Lung (tissue), 12 donors: Measurements from ENCODE around the gene PRDM16. TPM values are rescaled to one million over a fixed set of nuclear protein-coding genes. Genes with fewer than 3 reads are reported as not detected.

Experiments
- ATAC-seq: fragments of 200-7000 bp; cut with Tn5 transposase; one replicate; pipeline ENCODE4 v1.9.1; 2020; ENCODE audit warnings: moderate number of reproducible peaks; ENCODE audit not compliant: insufficient read depth, low FRiP score
- DNase-seq, 3 donors: peaks; one replicate each; pipeline ENCODE4 v3.0.0-alpha.2; 2013 to 2017
- H3K27ac ChIP-seq, 2 donors: one replicate each; pipeline ENCODE4 v1.5.1; 2013; ENCODE audit warnings: mild to moderate bottlenecking in 2 of 2, moderate library complexity in 2 of 2, control low read depth in 1 of 2, inconsistent platforms in 1 of 2, low read depth in 1 of 2, low read length in 1 of 2
- H3K27me3 ChIP-seq, 3 donors: one replicate each; pipeline ENCODE4 v1.5.1; 2013; ENCODE audit warnings: low read length in 2 of 3; ENCODE audit not compliant: control insufficient read depth in 3 of 3, insufficient read depth in 3 of 3
- H3K36me3 ChIP-seq, 4 donors: one replicate each; pipeline ENCODE4 v1.5.1; 2013; ENCODE audit warnings: low read length in 4 of 4, mild to moderate bottlenecking in 1 of 4, moderate library complexity in 1 of 4; ENCODE audit not compliant: control insufficient read depth in 4 of 4, insufficient read depth in 4 of 4
- H3K4me1 ChIP-seq, 5 donors: one replicate each; pipeline ENCODE4 v1.5.1; 2013; ENCODE audit warnings: low read length in 5 of 5, mild to moderate bottlenecking in 2 of 5, moderate library complexity in 1 of 5; ENCODE audit not compliant: control insufficient read depth in 5 of 5, insufficient read depth in 5 of 5
- H3K4me3 ChIP-seq: one replicate; pipeline ENCODE4 v1.5.1; 2013; ENCODE audit warnings: mild to moderate bottlenecking, control low read depth, moderate library complexity
- H3K9ac ChIP-seq, 2 donors: one replicate each; pipeline ENCODE4 v1.5.1; 2013; ENCODE audit warnings: low read length in 2 of 2, control low read depth in 1 of 2; ENCODE audit not compliant: insufficient read depth in 1 of 2
- H3K9me3 ChIP-seq, 4 donors: one replicate each; pipeline ENCODE4 v1.5.1; 2013; ENCODE audit warnings: low read length in 3 of 4, mild to moderate bottlenecking in 1 of 4, moderate library complexity in 1 of 4; ENCODE audit not compliant: control insufficient read depth in 4 of 4, insufficient read depth in 3 of 4
- CTCF ChIP-seq: IDR thresholded peaks from 2 replicates; pipeline ENCODE4 v1.5.1; 2012; ENCODE audit warnings: mild to moderate bottlenecking; ENCODE audit errors: control extremely low read depth, extremely low read depth
- WGBS, 2 donors: extraction: QIAGEN DNeasy Blood & Tissue Kit; methylation state at CpG; one replicate each; pipeline ENCODE4 v1.1.7; 2013; 5-methylcytosine and 5-hydroxymethylcytosine counted together
- polyA plus RNA-seq, 2 donors: library from polyadenylated mRNA; stranded (reverse); fragments of 200-250 nt; gene quantifications; one replicate each; pipeline ENCODE4 v1.2.1, GENCODE V29; 2013
- total RNA-seq, 2 donors: library from RNA; depleted of rRNA in 1 of 2; stranded (reverse); fragments of >200 nt in 1 of 2; gene quantifications; one replicate each; pipeline ENCODE4 v1.2.1, GENCODE V29; 2014 to 2021
- donor health status: control.
- donor health status: control.
- donor health status: Bipolar disorder and iron deficiency.
- donor health status: healthy.
- donor health status: DM: yes; HTN: yes; CAD: no.

The PRDM16 gene
- total and polyA plus RNA-seq, 4 donors: 2.4 to 36.5 (median 13.1) TPM

GRCh38 chr1:3066826-3067225 is 2.2 kb upstream of the PRDM16 start:
- H3K27me3 ChIP-seq: peaks cover 5 to 53% (median 48%) of the 10 kb centered on the region in 3 donors
- H3K4me1 ChIP-seq: peaks cover 0 to 22% (median 0%) of the 10 kb centered on the region in 5 donors
- no peak overlapping the region for H3K9ac ChIP-seq
- no peaks in the 10 kb centered on the region for H3K9me3 ChIP-seq
- 57 to 66% methylated on average over 10 of the region's 10 CpGs for WGBS, 2 donors
- TF ChIP-seq CTCF: no peak
- no peak overlapping the region for H3K4me3 ChIP-seq
- DNase-seq (peak in 1 of 3 donors; percentile 10), ATAC-seq (no peak)
- H3K36me3 ChIP-seq: no peaks in the 10 kb centered on the region
- H3K27ac ChIP-seq: peak overlapping the region in 1 of 2 donors; percentile 90

- ATAC-seq (no peak), DNase-seq (peak in 1 of 3 donors; percentile 12)
- Histone ChIP-seq H3K9ac (no peak overlapping the region), H3K27ac (peak overlapping the region in 1 of 2 donors; percentile 90), H3K9me3 (no peaks in the 10 kb centered on the region), H3K4me1 (peaks cover 0 to 27% (median 0%) of the 10 kb centered on the region in 5 donors), H3K27me3 (peaks cover 5 to 56% (median 50%) of the 10 kb centered on the region in 3 donors), H3K4me3 (no peak overlapping the region), H3K36me3 (no peaks in the 10 kb centered on the region)
- TF ChIP-seq CTCF: no peak
- WGBS, 2 donors: 29 to 32% methylated on average over 29 of the region's 29 CpGs
Measured at GRCh38 chr1:3067301-3067670, 1.7 kb upstream of the PRDM16 start.

- H3K4me3 ChIP-seq: peak overlapping the region; percentile 27
- H3K36me3 ChIP-seq: no peaks in the 10 kb centered on the region
- 3% methylated on average over 84 to 97 of the region's 97 CpGs for WGBS, 2 donors
- DNase-seq (peak in 1 of 3 donors; percentile 16), ATAC-seq (no peak)
- H3K9ac ChIP-seq: no peak overlapping the region
- H3K27me3 ChIP-seq: peaks cover 5 to 59% (median 52%) of the 10 kb centered on the region in 3 donors
- H3K27ac ChIP-seq: peak overlapping the region in 1 of 2 donors; percentile 90
- H3K9me3 ChIP-seq: no peaks in the 10 kb centered on the region
- no peak for TF ChIP-seq CTCF
- H3K4me1 ChIP-seq: peaks cover 0 to 28% (median 0%) of the 10 kb centered on the region in 5 donors
Measured at GRCh38 chr1:3067671-3068563, 1.1 kb upstream of the PRDM16 start.
